Measurements from ENCODE around the gene DNAJB6. TPM values are rescaled to one million over a fixed set of nuclear protein-coding genes. Genes with fewer than 3 reads are reported as not detected.

The DNAJB6 gene
- total RNA-seq, 1 donor, result 86.6 TPM

GRCh38 chr7:157464971-157465886, 128.4 kb downstream of the DNAJB6 start:
- no peak for DNase-seq (ENCODE audit: low read depth)
- no peak overlapping the region for H3K4me3 ChIP-seq (ENCODE audit: low read depth, low read length)
- TF ChIP-seq, protein P1, sequence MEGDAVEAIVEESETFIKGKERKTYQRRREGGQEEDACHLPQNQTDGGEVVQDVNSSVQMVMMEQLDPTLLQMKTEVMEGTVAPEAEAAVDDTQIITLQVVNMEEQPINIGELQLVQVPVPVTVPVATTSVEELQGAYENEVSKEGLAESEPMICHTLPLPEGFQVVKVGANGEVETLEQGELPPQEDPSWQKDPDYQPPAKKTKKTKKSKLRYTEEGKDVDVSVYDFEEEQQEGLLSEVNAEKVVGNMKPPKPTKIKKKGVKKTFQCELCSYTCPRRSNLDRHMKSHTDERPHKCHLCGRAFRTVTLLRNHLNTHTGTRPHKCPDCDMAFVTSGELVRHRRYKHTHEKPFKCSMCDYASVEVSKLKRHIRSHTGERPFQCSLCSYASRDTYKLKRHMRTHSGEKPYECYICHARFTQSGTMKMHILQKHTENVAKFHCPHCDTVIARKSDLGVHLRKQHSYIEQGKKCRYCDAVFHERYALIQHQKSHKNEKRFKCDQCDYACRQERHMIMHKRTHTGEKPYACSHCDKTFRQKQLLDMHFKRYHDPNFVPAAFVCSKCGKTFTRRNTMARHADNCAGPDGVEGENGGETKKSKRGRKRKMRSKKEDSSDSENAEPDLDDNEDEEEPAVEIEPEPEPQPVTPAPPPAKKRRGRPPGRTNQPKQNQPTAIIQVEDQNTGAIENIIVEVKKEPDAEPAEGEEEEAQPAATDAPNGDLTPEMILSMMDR (IDR thresholded peaks at IDR 0.05; ENCODE audit: insufficient read depth, low read length), result no peak

GRCh38 chr7:157465891-157466866, 129.4 kb downstream of the DNAJB6 start:
- TF ChIP-seq, protein P1 (IDR thresholded peaks at IDR 0.05; ENCODE audit: insufficient read depth, low read length), result no peak
- no peak for DNase-seq (ENCODE audit: low read depth)
- H3K4me3 ChIP-seq (ENCODE audit: low read depth, low read length), result no peak overlapping the region

DNA sequence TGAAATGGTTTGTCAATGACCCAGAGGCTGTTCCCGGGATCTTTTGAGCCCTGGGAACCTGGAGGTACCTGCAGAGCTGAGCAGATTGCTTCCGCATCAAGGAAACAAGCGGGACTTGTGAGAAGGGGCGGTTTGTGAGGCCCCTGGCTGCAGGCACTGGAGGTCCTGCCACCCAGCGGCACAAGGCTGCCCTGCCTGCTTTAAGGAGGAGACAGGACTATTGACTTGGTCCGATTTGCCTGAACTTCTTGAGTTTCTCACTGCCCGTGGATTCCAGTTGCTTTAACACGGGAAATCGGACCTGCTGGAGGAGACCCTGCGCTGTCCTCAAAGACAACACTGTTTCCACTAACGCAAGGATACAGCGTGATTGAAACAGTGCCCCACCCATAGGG, 130.1 kb downstream of the DNAJB6 start:
- TF ChIP-seq, protein P1 (IDR thresholded peaks at IDR 0.05; ENCODE audit: insufficient read depth, low read length), result no peak
- H3K4me3 ChIP-seq (ENCODE audit: low read depth, low read length), result no peak overlapping the region
- no peak for DNase-seq (ENCODE audit: low read depth)

Other genes starting within 250 kb of the DNAJB6 start
- gene UBE3C, start 198.1 kb upstream of the DNAJB6 start, total RNA-seq (ENCODE audit: low replicate concordance), result 56.6 and 81.3 TPM in 2 replicates